Dermis microvascular lymphatic vessel endothelial cell (primary cell): ENCODE results near the gene KRTAP6-1. TPM values are rescaled to one million over a fixed set of nuclear protein-coding genes. Genes with fewer than 3 reads are reported as not detected.

Experiments
- DNase-seq, 2 donors: peaks; one replicate each; pipeline versions ENCODE4 v3.0.0 to v3.0.0-alpha.2; 2010; ENCODE audit warnings: low read depth in 2 of 2
- total RNA-seq: library from RNA; depleted of rRNA; stranded (reverse); fragments of >200 nt; gene quantifications from 2 replicates; pipeline ENCODE4 v1.2.1, GENCODE V29; 2014

KRTAP6-1 gene
- total RNA-seq, result not detected in 2 replicates

GRCh38 chr21:30613836-30614235, at the start of gene KRTAP6-1:
Gene KRTAP6-1 (minus strand): TSS chr21:30613930. CDS start chr21:30613904, 26 bp downstream.
- DNase-seq, result no peak

- no peak for DNase-seq
Measured at GRCh38 chr21:30652891-30653290, 39.2 kb upstream of the KRTAP6-1 start.

GRCh38 chr21:30646904-30647414, 33.2 kb upstream of the KRTAP6-1 start:
- no peak for DNase-seq

GRCh38 chr21:30642564-30642963, 28.8 kb upstream of the KRTAP6-1 start, which contains the start of gene KRTAP20-3:
Gene KRTAP20-3 (plus strand): TSS chr21:30642864.
- DNase-seq, result no peak

GRCh38 chr21:30638686-30639085, 25.0 kb upstream of the KRTAP6-1 start:
- no peak for DNase-seq

GRCh38 chr21:30634906-30635305, 21.2 kb upstream of the KRTAP6-1 start, which contains the start of gene KRTAP20-2:
Gene KRTAP20-2 (plus strand): TSS chr21:30635206. CDS start chr21:30635264, 58 bp downstream.
- no peak for DNase-seq

- DNase-seq, result no peak
Measured at GRCh38 chr21:30629200-30629599, 15.5 kb upstream of the KRTAP6-1 start.

- DNase-seq, result no peak
Measured at GRCh38 chr21:30628109-30628508, 14.4 kb upstream of the KRTAP6-1 start.

- no peak for DNase-seq
Measured at GRCh38 chr21:30625449-30626165, 11.9 kb upstream of the KRTAP6-1 start.

GRCh38 chr21:30623362-30623761, 9.6 kb upstream of the KRTAP6-1 start:
- DNase-seq, result no peak

GRCh38 chr21:30620522-30620921, 6.8 kb upstream of the KRTAP6-1 start, which contains the start of gene KRTAP20-4:
Gene KRTAP20-4 (plus strand): TSS chr21:30620627.
- DNase-seq, result no peak

- DNase-seq, result no peak
Measured at GRCh38 chr21:30620080-30620479, 6.3 kb upstream of the KRTAP6-1 start.

GRCh38 chr21:30616125-30616524, 2.4 kb upstream of the KRTAP6-1 start, which contains the start of gene KRTAP20-1:
Gene KRTAP20-1 (plus strand): TSS chr21:30616425. CDS start chr21:30616455, 30 bp downstream.
- DNase-seq, result no peak

GRCh38 chr21:30615199-30615598, 1.5 kb upstream of the KRTAP6-1 start:
- no peak for DNase-seq

- no peak for DNase-seq
Measured at GRCh38 chr21:30612132-30612531, 1.6 kb downstream of the KRTAP6-1 start.

- DNase-seq, result no peak
Measured at GRCh38 chr21:30605968-30606367, 7.8 kb downstream of the KRTAP6-1 start.

- DNase-seq, result no peak
Measured at GRCh38 chr21:30600787-30601186, 12.9 kb downstream of the KRTAP6-1 start, which contains the start of gene KRTAP22-1. Gene KRTAP22-1 (plus strand): TSS chr21:30601087.

- DNase-seq, result no peak
Measured at GRCh38 chr21:30598802-30599201, 14.9 kb downstream of the KRTAP6-1 start, which contains the start of gene KRTAP6-2. Gene KRTAP6-2 (minus strand): TSS chr21:30598902. CDS start chr21:30598874, 28 bp downstream.

GRCh38 chr21:30592140-30592539, 21.6 kb downstream of the KRTAP6-1 start, which contains the start of gene KRTAP6-3:
Gene KRTAP6-3 (plus strand): TSS chr21:30592440. CDS start chr21:30592446, 6 bp downstream.
- no peak for DNase-seq

GRCh38 chr21:30590297-30590696, 23.4 kb downstream of the KRTAP6-1 start, which contains the start of gene KRTAP22-2:
Gene KRTAP22-2 (minus strand): TSS chr21:30590397.
- DNase-seq, result no peak

GRCh38 chr21:30582870-30583269, 30.9 kb downstream of the KRTAP6-1 start:
- DNase-seq, result no peak

- DNase-seq, result no peak
Measured at GRCh38 chr21:30580132-30580531, 33.6 kb downstream of the KRTAP6-1 start.
